GM11168 (cell line): Measurements from ENCODE around the gene ZAR1.
"Not testable (repeated sequence)": the region's sequence is repeated elsewhere in the genome, so short reads cannot be mapped to it uniquely, and the experiment has no call there.

Experiments used
- in situ Hi-C: fragments of 300-500 bp; cut with MboI; formaldehyde crosslinking; loops from one replicate; pipeline ENCODE4 v1.12.0; 2022; ENCODE audit warnings: low sequenced_read_pairs; ENCODE audit not compliant: unreplicated experiment

Gene ZAR1, protein sequence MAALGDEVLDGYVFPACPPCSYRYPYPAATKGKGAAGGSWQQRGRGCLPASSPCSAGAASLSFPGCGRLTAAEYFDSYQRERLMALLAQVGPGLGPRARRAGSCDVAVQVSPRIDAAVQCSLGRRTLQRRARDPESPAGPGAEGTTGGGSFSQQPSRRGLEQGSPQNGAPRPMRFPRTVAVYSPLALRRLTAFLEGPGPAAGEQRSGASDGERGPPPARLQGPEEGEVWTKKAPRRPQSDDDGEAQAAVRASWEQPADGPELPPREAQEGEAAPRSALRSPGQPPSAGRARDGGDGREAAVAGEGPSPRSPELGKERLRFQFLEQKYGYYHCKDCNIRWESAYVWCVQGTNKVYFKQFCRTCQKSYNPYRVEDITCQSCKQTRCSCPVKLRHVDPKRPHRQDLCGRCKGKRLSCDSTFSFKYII

DNA sequence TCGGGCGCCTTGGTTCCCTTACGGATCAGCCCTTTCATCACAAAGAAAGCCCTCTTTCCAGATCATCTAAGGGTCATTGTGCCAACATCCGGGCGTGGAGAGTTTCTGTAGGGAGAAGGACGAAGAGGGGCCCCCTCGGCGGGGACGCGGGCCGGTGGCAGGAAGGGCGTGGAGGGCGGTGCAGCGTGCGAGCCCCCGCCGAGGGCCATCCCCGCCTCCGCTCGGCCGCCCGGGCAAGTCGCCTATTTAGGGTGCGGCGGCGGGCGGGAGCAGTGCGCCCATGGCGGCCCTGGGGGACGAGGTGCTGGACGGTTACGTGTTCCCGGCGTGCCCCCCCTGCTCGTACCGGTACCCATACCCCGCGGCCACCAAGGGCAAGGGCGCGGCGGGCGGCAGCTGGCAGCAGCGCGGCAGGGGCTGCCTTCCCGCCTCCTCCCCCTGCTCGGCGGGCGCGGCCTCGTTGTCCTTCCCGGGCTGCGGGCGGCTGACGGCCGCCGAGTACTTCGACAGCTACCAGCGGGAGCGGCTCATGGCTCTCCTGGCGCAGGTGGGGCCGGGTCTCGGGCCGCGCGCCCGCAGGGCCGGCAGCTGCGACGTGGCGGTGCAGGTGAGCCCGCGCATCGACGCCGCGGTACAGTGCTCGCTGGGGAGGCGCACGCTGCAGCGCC, at the start of gene ZAR1:
Gene ZAR1, plus strand, starts transcription at position 241 of the 668 bp plus-strand sequence. Its CDS starts 40 bp downstream, at position 281.
- in situ Hi-C loops, result no loop called here

DNA sequence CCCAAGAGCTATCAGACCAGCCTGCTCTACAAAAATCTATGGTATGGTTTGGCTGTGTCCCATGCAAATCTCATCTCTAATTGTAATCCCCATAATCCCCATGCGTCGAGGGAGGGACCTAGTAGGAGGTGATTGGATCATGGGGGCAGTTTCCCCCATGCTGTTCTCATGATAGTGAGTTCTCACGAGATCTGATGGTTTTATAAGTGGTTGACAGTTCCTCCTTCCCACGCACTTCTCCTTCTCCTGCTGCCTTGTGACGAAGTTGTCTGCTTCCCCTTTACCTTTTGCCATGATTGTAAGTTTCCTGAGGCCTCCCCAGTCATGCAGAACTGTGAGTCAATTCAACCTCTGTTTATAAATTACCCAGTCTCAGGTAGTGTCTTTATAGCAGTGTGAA, 49.1 kb upstream of the ZAR1 start:
- in situ Hi-C loops, result not testable (repeated sequence)

DNA sequence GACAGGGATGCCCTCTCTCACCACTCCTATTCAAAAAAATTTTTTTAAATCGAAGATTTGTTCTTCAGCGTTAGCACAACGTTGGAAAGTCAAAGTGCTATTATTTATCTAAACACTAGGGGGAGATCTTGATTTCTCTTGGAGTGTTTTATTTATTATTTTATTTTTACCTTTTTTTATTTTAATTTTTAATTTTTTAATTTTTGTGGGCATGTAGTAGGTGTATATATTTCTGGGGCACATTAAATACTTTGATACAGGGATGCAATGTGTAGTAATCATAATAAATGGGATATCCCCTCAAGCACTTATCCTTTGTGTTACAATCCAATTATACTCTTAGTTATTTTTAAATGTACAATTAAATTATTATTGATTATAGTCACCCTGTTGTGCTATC, 44.3 kb upstream of the ZAR1 start:
- in situ Hi-C loops, result no loop called here

DNA sequence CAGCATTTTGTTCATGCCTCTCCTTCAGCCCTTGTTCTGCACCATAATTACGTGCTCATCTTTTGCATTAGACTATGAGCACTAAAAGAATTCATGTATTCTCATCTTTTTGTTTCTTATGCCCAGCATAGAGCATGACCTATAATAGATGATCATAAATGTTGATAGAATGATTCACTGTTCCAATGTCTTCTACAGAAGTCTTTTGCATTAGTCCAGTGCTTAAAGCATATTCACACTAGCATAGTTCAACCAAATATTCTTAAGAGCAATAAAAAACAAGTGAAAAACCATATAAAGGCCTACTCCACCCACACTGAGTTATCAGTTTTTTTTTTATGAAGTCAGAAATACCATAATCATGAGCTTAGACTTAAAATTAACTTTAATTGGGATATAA, 43.4 kb upstream of the ZAR1 start:
- in situ Hi-C loops, result no loop called here

DNA sequence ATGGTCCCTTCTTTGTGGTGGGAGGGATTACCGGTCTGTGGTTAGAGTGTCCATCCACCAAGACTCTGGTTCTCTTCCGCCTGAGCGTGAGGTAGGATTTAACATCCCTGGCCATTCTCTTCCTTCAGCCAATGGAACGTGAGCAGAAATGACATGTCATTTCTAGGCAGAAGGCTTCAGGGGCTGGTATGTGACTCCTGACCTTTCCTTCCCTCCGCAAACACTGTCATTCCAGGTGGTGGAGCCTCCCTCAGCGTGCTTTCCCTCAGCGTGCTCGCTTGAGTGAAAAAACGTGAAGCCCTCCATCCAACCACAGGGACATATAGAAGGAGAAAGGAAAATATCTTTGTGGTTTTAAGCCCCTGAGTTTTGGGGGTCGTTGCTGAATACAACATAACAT, 40.9 kb upstream of the ZAR1 start:
- in situ Hi-C loops, result no loop called here

DNA sequence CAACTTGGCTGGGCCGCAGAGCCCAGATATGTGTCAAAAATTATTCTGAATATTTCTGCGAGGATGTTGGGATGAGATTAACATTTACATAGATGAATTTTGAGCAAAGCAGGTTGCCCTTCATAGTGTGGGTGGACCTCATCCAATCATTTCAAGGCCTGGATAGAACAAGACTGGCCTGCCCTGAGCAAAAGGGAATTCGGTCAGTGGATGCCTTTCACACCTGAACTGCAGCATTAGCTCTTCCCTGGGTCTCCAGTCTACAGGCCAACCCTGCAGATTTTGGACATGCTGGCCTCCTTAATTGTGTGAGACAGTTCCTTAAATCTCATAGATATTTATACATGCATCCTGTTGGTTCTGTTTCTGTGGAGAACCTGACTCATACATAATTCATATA, 39.3 kb upstream of the ZAR1 start:
- in situ Hi-C loops, result no loop called here

DNA sequence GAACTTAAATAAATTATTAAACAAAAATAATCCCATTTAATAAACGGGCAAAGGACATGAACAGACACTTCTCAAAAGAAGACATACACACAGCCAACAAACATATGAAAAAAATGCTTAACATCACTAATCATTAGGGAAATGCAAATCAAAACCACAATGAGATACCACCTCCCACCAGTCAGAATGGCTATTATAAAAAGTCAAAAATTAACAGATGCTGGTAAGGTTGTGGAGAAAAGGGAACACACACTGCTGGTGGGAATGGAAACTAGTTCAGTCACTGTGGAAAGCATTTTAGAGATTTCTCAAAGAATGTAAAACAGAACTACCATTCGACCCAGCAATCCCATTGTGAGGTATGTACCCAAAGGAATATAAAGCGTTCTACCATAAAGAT, 38.4 kb upstream of the ZAR1 start:
- in situ Hi-C loops, result not testable (repeated sequence)

DNA sequence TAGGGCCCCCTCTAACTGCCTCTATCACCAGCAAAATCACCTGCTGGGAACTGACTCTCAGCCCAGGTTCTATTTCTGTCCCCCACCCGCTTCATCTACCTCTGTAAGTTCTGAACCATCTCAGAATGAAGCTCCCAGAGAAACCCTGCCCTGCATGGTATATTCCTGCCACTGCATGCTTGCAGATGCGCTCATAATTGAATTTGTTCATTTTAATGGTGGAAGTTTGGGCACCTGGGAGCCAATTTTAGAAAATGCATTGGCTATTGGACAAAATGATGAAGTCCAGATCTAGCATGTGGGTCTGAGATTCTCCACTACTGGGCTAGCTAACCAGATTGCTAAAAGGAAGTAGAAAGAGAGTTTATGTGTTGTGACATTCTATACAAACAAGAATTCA, 35.5 kb upstream of the ZAR1 start:
- in situ Hi-C loops, result no loop called here

DNA sequence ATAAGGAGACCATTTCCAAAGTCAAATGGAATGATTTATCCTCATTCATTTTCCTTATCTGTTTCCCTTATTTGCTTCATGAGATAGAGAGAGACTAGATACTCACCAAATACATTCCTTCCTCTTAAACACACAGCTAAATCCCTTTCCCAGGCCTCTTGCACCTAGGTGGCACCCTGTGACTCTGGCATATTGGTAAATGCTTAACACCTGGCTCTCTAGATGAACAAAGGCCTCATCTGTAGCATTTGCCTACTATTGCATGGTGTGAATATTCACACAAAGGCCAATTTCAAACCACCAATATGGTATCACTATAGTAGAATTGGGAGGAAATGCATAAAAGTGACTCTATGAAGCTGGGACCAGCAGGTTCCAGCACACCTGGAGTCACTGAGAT, 29.1 kb upstream of the ZAR1 start:
- in situ Hi-C loops, result no loop called here

DNA sequence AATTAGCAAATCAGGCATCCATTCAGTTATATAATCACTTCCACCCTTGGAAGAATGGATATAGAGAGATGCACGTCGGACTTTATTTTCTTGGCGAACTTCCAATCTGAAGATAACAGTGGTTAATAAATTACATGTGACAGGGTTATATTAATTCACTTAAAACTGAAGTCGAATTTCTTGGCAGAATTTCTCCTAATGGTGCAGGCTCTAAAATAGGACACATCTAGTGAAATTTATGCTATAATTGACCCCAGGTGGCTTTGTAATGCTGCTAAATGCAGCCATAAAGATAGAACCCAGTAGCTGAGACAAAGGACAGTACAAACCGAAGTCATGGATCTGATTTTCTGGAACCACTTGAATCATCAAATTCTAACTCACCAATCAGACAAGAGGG, 27.7 kb upstream of the ZAR1 start:
- in situ Hi-C loops, result no loop called here

DNA sequence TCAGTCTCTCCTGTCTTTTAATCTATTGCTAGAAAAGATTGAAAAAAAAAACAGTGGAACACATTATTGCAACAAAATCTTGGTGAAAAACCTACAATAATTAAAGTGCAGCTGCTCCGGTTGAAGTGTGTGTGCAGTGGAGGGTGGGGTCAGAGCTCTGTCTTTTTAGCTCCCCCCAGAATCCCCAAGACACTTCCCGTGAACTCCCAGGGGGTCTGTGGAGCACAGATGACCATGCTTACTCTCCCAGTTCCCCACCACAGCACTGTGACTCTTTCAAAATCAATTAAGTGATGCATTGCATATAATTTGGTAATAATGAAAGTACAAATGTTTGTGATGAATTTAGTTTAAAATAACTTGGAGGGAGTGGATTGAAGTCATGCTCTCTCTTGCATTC, 22.6 kb upstream of the ZAR1 start:
- in situ Hi-C loops, result no loop called here

DNA sequence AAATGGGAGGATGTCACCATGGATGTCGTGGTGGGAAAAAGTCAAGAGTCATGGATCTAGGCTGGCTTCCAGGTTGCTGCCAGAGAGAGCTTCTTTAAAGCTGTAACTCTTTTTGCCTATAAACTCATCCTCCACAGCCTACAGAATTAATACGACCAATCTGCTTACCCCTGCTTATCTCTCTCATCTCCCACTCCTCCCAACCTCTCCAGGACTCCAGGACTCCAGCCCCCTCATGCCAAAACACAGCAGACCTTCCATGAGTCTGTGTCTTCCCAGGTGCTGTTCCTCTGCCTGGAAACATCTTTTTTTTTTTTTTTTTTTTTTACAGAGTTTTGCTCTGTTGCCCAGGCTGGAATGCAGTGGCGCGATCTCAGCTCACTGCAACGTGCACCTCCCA, 22.2 kb upstream of the ZAR1 start:
- in situ Hi-C loops, result no loop called here

DNA sequence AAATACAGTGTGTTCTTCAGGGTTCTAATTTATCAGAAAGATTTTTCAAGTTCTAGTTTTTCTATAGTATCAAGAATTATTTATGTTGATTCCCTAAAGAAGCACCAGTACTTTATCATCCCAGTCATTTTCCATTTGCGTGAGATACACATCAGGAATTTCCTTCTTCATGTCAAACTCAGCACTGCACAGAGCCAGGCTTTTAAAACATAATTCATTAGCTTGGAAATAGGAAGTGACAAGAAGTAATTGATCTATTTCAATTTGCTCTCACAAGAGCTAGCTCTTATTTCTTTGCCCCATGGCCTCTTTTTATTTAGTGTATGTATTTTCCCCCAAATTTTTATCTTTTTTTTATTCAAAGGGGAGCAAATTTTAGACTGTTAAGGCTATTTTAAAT, 19.9 kb upstream of the ZAR1 start:
- in situ Hi-C loops, result no loop called here

DNA sequence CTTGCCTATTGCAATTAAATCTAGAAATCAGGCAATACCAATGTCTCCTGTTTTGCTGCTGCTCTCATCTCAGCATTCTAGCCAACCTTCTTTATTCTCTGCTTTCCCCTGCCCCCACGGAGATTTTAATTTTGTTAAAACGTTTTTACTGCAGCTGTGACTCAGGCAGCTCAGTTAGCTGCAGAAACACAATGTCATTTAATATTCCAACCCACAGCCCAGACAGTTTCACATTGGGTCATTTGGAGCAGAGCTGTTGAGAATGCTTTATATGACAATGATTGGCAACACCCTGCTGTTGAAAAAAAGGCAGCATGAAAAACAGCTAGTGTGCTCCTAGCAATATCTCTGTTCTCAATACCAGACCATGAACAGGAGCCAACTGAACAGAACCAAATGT, 19.5 kb upstream of the ZAR1 start:
- in situ Hi-C loops, result no loop called here

DNA sequence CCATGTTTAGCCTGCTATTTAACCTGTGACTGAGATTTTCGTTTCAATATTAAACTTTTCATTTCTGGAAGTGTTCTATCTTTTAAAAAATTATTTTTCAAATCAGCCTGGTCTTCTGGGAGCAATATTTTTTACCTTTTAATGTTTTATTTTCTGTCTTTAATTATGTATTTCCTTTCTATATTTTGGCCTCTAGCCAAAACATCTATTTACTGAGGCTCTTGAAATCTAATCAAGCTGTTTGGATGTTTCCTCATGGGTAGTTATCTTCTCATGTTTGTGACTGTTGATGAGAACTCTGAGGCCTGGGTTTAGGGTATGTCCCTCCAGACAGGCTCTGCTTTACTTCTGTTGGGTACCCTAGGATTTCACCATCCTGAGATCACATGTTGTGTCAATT, 17.3 kb upstream of the ZAR1 start:
- in situ Hi-C loops, result no loop called here

DNA sequence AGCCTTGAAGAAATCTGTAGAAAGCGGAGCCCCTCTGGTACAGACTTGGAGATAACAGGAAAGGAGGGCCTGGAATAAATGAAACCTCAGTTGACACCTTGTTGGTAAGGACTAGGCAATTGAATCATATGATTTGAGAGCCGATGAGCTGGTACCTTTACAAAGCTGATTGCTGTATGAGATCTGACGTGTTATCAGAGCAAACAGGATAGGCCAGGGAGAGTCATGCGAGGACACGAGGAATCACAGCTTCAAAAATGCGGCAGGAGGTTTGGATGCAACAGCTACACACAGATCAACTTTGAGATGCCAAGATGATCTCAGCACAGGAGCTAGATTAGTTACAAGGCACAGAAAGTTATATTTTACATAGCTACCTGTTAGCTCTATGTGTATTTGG, 14.3 kb upstream of the ZAR1 start:
- in situ Hi-C loops, result no loop called here

DNA sequence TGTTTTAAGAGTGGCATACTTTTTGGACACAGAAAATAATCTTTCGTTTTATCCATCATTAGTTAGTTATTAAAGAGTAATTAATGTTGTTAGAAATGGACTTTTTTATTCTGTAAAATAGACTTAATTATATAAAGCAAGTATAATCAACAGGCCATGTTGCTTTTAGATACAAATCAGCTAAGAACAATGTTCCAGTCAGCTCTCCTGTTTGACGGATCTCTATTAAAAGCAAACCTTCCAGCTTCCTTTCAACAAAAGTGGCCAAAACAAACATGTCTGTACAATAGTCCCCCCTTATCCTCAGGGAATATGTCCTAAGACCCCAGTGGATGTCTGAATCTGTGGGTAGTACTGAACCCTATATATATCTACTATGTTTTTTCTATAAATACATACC, 11.8 kb upstream of the ZAR1 start:
- in situ Hi-C loops, result no loop called here

DNA sequence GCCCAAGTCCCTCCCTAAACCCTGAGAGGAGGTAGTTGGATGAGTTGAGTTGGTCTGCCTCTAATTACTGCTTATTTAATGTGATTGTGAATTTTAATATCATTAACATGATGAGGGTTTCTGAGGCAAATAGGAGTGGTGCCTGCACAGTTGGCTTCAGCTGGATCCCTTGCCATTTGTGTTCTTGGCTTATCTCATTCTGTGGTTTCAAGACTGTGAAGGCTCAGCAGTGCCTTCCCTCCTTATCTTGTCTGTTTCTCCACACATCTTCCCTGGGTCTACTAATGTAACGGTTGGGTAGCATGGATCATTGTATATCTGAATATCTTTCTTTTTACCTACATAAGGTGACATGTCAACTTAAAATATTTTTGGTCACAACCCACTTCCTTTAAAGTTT, 8.5 kb upstream of the ZAR1 start:
- in situ Hi-C loops, result no loop called here

DNA sequence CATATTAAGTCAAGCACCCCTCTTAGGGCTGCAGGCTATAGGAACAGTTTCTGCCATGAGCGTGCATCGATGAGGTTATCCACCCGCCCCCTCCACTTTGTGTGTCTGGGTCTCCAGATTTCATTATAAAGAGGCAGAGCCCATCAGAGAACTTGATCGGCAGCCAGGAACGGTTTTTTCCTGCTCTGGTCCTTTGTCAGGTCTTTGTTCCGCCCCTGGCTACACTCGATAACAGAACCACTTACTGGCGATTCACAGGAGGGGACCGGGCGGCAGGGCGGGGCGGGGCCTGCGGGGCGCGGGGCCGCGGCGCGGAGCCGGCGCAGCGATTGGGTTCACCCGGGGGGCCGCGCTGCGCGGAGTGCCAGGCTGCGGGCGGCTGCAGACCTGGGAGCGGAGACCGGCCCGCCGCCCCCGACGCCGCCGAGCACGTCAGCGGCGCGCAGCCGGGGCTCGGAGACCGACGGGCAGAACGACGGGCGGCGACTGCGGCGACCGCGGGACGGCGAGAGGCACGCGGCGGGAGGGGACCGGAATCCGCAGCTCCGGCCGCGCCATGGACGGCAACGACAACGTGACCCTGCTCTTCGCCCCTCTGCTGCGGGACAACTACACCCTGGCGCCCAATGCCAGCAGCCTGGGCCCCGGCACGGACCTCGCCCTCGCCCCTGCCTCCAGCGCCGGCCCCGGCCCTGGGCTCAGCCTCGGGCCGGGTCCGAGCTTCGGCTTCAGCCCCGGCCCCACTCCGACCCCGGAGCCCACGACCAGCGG, 6.9 kb upstream of the ZAR1 start, which contains the start of gene SLC10A4:
Gene SLC10A4, plus strand, starts transcription at position 338 of the 771 bp plus-strand sequence. Its CDS starts 219 bp downstream, at position 557.
- in situ Hi-C loops, result no loop called here

DNA sequence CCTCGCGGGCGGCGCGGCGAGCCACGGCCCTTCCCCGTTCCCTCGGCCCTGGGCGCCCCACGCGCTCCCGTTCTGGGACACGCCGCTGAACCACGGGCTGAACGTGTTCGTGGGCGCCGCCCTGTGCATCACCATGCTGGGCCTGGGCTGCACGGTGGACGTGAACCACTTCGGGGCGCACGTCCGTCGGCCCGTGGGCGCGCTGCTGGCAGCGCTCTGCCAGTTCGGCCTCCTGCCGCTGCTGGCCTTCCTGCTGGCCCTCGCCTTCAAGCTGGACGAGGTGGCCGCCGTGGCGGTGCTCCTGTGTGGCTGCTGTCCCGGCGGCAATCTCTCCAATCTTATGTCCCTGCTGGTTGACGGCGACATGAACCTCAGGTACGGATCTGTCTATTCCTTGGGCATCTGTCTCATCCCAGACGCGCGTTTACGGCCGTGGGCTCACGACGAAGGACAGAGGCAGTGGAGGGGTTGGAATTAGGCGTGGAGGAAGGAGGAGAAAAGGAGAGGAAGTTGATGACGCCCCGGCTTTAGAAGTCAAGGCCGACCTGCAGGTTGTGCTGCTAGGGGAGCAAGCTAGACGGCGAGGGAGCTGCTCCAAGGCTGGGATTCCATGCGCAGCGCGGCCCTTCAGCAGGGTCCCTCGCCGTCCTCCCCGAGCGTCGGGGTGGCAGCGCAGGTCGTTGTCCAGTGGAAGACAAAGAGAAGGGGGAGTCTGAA, 6.1 kb upstream of the ZAR1 start:
- in situ Hi-C loops, result no loop called here
